ENCODE measurements around the gene ARX. TPM values are rescaled to one million over a fixed set of nuclear protein-coding genes. Genes with fewer than 3 reads are reported as not detected.

Gene ARX
- total and polyA plus RNA-seq, 9 of the 15 experiments (the other 6 are each of a cell fraction or from before 2014, with no cell fraction given), result 0.03 TPM; not detected in 8

DNA sequence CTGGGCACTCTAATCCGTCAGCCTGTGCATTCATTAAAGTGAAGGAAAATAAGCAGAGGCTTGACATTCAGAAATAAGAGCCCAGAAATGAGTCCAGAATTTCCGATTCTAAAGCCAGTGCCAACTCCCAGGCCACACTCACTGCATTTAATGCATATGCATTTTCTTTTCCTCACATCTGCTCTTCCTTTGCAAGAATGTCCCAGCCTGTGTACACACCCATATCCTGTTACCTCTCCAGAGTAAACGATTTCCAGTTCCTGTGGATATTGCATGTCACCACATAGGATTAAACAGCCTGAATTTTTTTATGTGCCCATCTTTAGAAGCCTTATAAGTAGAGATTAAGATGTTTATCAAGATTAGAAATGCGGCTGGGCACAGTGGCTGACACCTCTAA, 27.5 kb downstream of the ARX start:
- 83% methylated on average over 3 of the region's 4 CpGs for WGBS (ENCODE audit: insufficient coverage, low coverage, missing lambda C conversion rate)
- Histone ChIP-seq H3K9me1 (ENCODE audit: control insufficient read depth, insufficient read depth, low read length) (no peaks in the 10 kb centered on the region), H3K27me3 (ENCODE audit: control insufficient read depth in 2 of 2, insufficient read depth in 2 of 2, low read length in 2 of 2) (no peaks in the 10 kb centered on the region), H3K4me3 (no peak overlapping the region), H3K9me3 (replicated peaks; ENCODE audit: control insufficient read depth, insufficient read depth, low read depth, low read length) (no peaks in the 10 kb centered on the region), H3K4me2 (ENCODE audit: insufficient read depth, low read length) (no peak overlapping the region), H3K36me3 (ENCODE audit: control insufficient read depth, insufficient read depth, low read length) (peaks cover 13% of the 10 kb centered on the region; the same call in 2 of the 3 replicates), H3K27ac (ENCODE audit: extremely low read depth, low read depth, low read length) (no peak overlapping the region), H4K20me1 (replicated peaks; ENCODE audit: control insufficient read depth, insufficient read depth, low read length) (no peaks in the 10 kb centered on the region), H3K9ac (ENCODE audit: insufficient read depth in 1 of 2, low read depth in 2 of 2, low read length in 2 of 2) (no peak overlapping the region), H3K4me1 (replicated peaks in 1 of 2; ENCODE audit: control insufficient read depth in 2 of 2, insufficient read depth in 2 of 2, low read length in 2 of 2) (no peaks in the 10 kb centered on the region), H3K79me2 (ENCODE audit: control insufficient read depth, insufficient read depth, low read length) (no peaks in the 10 kb centered on the region), H2AFZ (ENCODE audit: low read depth, low read length) (no peak overlapping the region)
- in situ Hi-C loops (cut with MboI), result no loop called here
- TF ChIP-seq NCOA4 (IDR thresholded peaks at IDR 0.05; ENCODE audit: partially characterized antibody) (no peak), ZNF778 (CRISPR knock-in tag; IDR thresholded peaks at IDR 0.05) (no peak), MYBL2 (IDR thresholded peaks at IDR 0.05; ENCODE audit: low read depth) (no peak), MYBL2 (CRISPR knock-in tag; IDR thresholded peaks at IDR 0.05; ENCODE audit: borderline replicate concordance) (no peak), CBX5 (IDR thresholded peaks at IDR 0.05; ENCODE audit: borderline replicate concordance, low read depth) (no peak), OTX1 (CRISPR knock-in tag; IDR thresholded peaks at IDR 0.05) (no peak), TGIF2 (CRISPR knock-in tag; IDR thresholded peaks at IDR 0.05) (no peak), MXI1 (IDR thresholded peaks at IDR 0.05; ENCODE audit: low read depth, low read length) (no peak), FOXA3 (CRISPR knock-in tag; conservative IDR thresholded peaks at IDR 0.05 in 1 of 2, IDR thresholded peaks at IDR 0.05 in 1 of 2) (no peak), CSDE1 (IDR thresholded peaks at IDR 0.05) (no peak)
- TF ChIP-seq, protein P1, sequence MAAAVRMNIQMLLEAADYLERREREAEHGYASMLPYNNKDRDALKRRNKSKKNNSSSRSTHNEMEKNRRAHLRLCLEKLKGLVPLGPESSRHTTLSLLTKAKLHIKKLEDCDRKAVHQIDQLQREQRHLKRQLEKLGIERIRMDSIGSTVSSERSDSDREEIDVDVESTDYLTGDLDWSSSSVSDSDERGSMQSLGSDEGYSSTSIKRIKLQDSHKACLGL (CRISPR knock-in tag; IDR thresholded peaks at IDR 0.05; ENCODE audit: borderline replicate concordance, poor library complexity, severe bottlenecking), result no peak
- TF ChIP-seq, protein P2, sequence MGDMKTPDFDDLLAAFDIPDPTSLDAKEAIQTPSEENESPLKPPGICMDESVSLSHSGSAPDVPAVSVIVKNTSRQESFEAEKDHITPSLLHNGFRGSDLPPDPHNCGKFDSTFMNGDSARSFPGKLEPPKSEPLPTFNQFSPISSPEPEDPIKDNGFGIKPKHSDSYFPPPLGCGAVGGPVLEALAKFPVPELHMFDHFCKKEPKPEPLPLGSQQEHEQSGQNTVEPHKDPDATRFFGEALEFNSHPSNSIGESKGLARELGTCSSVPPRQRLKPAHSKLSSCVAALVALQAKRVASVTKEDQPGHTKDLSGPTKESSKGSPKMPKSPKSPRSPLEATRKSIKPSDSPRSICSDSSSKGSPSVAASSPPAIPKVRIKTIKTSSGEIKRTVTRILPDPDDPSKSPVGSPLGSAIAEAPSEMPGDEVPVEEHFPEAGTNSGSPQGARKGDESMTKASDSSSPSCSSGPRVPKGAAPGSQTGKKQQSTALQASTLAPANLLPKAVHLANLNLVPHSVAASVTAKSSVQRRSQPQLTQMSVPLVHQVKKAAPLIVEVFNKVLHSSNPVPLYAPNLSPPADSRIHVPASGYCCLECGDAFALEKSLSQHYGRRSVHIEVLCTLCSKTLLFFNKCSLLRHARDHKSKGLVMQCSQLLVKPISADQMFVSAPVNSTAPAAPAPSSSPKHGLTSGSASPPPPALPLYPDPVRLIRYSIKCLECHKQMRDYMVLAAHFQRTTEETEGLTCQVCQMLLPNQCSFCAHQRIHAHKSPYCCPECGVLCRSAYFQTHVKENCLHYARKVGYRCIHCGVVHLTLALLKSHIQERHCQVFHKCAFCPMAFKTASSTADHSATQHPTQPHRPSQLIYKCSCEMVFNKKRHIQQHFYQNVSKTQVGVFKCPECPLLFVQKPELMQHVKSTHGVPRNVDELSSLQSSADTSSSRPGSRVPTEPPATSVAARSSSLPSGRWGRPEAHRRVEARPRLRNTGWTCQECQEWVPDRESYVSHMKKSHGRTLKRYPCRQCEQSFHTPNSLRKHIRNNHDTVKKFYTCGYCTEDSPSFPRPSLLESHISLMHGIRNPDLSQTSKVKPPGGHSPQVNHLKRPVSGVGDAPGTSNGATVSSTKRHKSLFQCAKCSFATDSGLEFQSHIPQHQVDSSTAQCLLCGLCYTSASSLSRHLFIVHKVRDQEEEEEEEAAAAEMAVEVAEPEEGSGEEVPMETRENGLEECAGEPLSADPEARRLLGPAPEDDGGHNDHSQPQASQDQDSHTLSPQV (IDR thresholded peaks at IDR 0.05), result no peak
- TF ChIP-seq, protein P3, sequence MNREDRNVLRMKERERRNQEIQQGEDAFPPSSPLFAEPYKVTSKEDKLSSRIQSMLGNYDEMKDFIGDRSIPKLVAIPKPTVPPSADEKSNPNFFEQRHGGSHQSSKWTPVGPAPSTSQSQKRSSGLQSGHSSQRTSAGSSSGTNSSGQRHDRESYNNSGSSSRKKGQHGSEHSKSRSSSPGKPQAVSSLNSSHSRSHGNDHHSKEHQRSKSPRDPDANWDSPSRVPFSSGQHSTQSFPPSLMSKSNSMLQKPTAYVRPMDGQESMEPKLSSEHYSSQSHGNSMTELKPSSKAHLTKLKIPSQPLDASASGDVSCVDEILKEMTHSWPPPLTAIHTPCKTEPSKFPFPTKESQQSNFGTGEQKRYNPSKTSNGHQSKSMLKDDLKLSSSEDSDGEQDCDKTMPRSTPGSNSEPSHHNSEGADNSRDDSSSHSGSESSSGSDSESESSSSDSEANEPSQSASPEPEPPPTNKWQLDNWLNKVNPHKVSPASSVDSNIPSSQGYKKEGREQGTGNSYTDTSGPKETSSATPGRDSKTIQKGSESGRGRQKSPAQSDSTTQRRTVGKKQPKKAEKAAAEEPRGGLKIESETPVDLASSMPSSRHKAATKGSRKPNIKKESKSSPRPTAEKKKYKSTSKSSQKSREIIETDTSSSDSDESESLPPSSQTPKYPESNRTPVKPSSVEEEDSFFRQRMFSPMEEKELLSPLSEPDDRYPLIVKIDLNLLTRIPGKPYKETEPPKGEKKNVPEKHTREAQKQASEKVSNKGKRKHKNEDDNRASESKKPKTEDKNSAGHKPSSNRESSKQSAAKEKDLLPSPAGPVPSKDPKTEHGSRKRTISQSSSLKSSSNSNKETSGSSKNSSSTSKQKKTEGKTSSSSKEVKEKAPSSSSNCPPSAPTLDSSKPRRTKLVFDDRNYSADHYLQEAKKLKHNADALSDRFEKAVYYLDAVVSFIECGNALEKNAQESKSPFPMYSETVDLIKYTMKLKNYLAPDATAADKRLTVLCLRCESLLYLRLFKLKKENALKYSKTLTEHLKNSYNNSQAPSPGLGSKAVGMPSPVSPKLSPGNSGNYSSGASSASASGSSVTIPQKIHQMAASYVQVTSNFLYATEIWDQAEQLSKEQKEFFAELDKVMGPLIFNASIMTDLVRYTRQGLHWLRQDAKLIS (CRISPR knock-in tag; IDR thresholded peaks at IDR 0.05), result no peak
- intact Hi-C loops (cut with micrococcal nuclease), result no loop called here
- DNase-seq (ENCODE audit: extremely low read depth in 1 of 4, low spot score in 3 of 4), result no peak
- CTCF ChIA-PET (ENCODE audit: low intra/inter-chr PET ratio), result no interaction called here
- ATAC-seq, result no peak
- POLR2A ChIA-PET, result no interaction called here
- FAIRE-seq, result no peak
- BruUV-seq (replicated peaks), result no TSS peak
